Stimulated activated CD4-positive, alpha-beta T cell treated with anti-CD3 and anti-CD28 coated beads, Interleukin-4, amount 100 ng/mL, for 4 hours (primary cell): Measurements from ENCODE around the gene ZNF804B.

Source experiments
- DNase-seq, 2 experiments: peaks; one replicate each; pipeline ENCODE4 v3.0.0-alpha.2; 2020

The ZNF804B gene

GRCh38 chr7:89316584-89317251, 557.2 kb downstream of the ZNF804B start:
- no peak for DNase-seq

- no peak for DNase-seq
Measured at GRCh38 chr7:89332026-89332425, 572.5 kb downstream of the ZNF804B start.

- DNase-seq: no peak
Measured at GRCh38 chr7:89334797-89335196, 575.3 kb downstream of the ZNF804B start.

- DNase-seq: no peak
Measured at GRCh38 chr7:89335490-89335889, 576.0 kb downstream of the ZNF804B start.

DNA sequence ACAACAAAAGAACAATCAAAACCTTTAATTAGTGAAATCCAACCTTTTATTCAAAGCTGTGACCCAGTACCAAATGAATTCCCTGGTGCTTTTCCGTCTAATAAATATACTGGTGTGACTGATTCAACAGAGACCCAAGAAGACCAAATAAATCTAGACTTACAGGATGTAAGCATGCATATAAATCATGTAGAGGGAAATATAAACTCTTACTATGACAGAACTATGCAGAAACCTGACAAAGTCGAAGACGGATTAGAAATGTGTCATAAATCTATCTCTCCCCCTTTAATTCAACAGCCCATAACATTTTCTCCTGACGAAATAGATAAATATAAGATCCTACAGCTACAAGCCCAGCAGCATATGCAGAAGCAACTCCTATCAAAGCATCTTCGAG, 576.6 kb downstream of the ZNF804B start:
- no peak for DNase-seq

DNA sequence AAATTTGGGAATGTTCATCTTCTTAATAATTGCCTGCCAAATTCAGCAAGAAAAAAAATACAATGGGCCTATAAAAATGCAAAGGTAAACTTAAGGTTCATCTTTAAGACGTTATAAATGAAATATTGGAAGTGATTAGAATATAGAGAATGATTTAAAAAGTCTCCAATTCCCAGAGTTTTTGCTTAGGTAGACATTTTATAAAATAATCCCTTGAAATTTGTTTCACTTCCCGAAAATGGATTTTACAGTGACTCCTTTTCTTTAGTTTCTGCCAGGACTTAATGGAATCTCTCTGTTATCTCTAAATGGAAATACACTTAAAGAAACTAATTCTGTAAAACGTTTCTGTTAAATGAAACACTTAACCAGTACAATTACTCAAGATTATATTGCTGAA, 580.2 kb downstream of the ZNF804B start:
- no peak for DNase-seq

- DNase-seq: no peak
Measured at GRCh38 chr7:89357121-89357520, 597.6 kb downstream of the ZNF804B start.

DNA sequence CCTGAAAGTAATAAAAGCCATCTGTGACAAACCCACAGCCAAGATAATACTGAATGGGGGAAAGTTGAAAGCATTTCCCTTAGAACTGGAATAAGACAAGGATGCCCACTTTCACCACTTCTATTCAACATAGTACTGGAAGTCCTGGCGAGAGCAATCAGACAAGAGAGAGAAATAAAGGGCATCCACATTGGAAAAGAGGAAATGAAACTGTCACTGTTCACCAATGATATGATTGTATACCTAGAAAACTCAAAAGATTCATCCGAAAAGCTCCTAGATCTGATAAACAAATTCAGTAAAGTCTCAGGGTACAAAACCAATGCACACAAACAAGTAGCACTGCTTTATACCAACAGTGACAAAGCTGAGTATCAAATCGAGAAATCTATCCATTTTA, 617.7 kb downstream of the ZNF804B start:
- no peak for DNase-seq

DNA sequence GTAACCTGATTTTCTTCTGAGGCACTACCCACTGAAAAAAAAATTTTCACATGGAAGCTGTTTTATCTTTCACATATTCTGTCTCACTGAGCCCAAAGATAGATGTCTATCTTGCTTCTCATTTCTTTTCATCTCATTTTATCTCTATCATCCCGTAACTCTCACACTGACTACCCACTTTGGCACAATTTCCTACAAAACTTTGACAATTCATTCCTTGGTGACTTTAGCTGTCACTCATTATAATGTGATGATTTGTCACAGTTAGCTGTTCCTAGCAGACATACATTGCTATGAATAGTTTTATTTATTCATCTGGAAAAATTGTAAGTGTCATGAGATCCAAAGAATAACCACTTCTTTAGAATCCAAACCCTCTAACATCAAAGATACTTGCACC, 625.9 kb downstream of the ZNF804B start:
- no peak for DNase-seq
